ENCODE results near the gene ZNF202. TPM values are rescaled to one million over a fixed set of nuclear protein-coding genes. Genes with fewer than 3 reads are reported as not detected.

ZNF202 gene
- total and polyA plus RNA-seq, 10 donors: 6.3 to 18.6 (median 12.5) TPM

DNA sequence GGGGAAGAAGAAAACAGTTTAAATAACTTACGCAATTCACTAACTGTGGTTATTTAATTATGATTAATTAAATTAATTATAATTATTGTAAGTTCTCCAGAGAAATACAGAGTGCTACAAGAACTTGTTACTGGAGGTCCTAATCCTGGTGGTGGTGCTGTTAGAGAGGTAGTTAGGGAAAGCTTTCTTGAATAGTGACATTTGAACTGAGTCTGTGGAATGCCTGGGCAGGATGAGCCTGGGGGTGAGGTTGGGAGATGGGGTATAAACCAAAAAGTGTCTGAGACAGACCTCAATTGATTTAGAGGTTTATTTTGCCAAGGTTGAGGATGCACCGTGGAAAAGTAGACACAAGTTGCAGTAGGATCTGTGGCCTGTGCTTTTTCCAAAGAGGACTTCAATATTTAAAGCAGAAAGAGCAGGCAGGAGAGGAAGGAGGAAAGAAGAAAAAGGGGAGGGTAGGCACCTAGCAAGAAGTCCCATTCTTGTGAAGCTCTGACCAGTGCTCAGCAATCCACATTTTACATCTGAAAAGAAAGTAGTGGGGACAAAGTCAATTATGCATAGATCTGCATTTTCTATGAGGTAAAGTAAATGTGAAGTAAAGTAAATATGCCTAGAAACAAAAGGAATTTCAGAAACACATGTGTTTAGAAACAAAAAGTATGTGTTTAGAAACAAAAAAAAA lies 4.4 kb upstream of the ZNF202 start:
- H3K27ac ChIP-seq: no peak overlapping the region
- WGBS, 5 donors: 74 to 90% (median 81%) methylated on average over 2 of the region's 2 CpGs
- no peaks in the 10 kb centered on the region for H3K36me3 ChIP-seq
- intact Hi-C loops (cut with DNase I; ENCODE audit: low total_unique reads): no loop called here
- no peak overlapping the region for H3K4me3 ChIP-seq
- H3K9me3 ChIP-seq: peaks cover 0 to 5% (median 0%) of the 10 kb centered on the region in 8 donors
- H3K4me1 ChIP-seq: peaks cover 0 to 14% (median 9%) of the 10 kb centered on the region in 6 donors
- no peak for DNase-seq
- TF ChIP-seq CTCF (IDR thresholded peaks at IDR 0.05 in 8 of 11, conservative IDR thresholded peaks at IDR 0.05 in 3 of 11): no peak
- peaks cover 0 to 7% (median 0%) of the 10 kb centered on the region in 7 donors for H3K27me3 ChIP-seq (replicated peaks in 1 of 7)

DNA sequence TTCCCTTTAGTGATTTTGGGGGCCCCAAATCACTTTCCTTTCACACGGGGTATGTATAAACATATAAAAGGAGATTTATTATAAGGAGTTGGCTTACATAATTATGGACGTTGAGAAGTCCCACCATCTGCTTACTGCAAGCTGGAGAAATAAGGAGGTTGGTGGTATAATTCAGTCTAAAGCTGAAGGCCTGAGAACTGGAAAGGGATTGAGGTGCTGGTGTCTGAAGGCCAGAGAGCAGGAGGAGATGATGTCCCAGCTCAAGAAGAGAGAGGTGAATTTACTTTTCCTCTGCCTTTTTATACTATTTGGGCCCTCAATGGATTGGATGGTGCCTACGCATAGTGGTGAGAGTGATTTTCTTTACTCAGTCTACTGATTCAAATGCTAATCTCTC lies 1.3 kb upstream of the ZNF202 start:
- H3K27ac ChIP-seq: no peak overlapping the region
- 54 to 73% (median 63%) methylated on average over 3 of the region's 3 CpGs for WGBS, 5 donors
- H3K4me1 ChIP-seq: peaks cover 7 to 44% (median 28%) of the 10 kb centered on the region in 6 donors
- no peak for TF ChIP-seq POLR2AphosphoS5 (IDR thresholded peaks at IDR 0.05)
- no peak for TF ChIP-seq CTCF (IDR thresholded peaks at IDR 0.05 in 8 of 11, conservative IDR thresholded peaks at IDR 0.05 in 3 of 11)
- TF ChIP-seq POLR2A (IDR thresholded peaks at IDR 0.05): no peak
- peaks cover 0 to 16% (median 0%) of the 10 kb centered on the region in 6 donors for H3K36me3 ChIP-seq
- H3K9me3 ChIP-seq: no peaks in the 10 kb centered on the region
- no peak for DNase-seq
- intact Hi-C loops (cut with DNase I; ENCODE audit: low total_unique reads): no loop called here
- peak overlapping the region in 3 of 8 donors; percentile 86 to 97 (median 92) for H3K4me3 ChIP-seq
- no peaks in the 10 kb centered on the region for H3K27me3 ChIP-seq (replicated peaks in 1 of 7)

GRCh38 chr11:123742031-123742723 lies 717 bp upstream of the ZNF202 start:
- Histone ChIP-seq H3K4me3 (peak overlapping the region; percentile 81 to 97 (median 92)), H3K27me3 (replicated peaks in 1 of 7) (no peaks in the 10 kb centered on the region), H3K9me3 (no peaks in the 10 kb centered on the region), H3K27ac (peak overlapping the region in 7 of 8 donors; percentile 66 to 89 (median 86)), H3K4me1 (peaks cover 7 to 44% (median 28%) of the 10 kb centered on the region in 6 donors), H3K36me3 (peaks cover 0 to 18% (median 0%) of the 10 kb centered on the region in 6 donors)
- WGBS, 5 donors: 28 to 34% (median 31%) methylated on average over 12 of the region's 12 CpGs
- TF ChIP-seq CTCF (IDR thresholded peaks at IDR 0.05 in 8 of 11, conservative IDR thresholded peaks at IDR 0.05 in 3 of 11) (no peak), POLR2AphosphoS5 (IDR thresholded peaks at IDR 0.05) (no peak), POLR2A (IDR thresholded peaks at IDR 0.05) (no peak)
- DNase-seq: no peak
- intact Hi-C loops (cut with DNase I; ENCODE audit: low total_unique reads): no loop called here

- DNase-seq: no peak
- no peak for TF ChIP-seq POLR2AphosphoS5 (IDR thresholded peaks at IDR 0.05)
- TF ChIP-seq CTCF (IDR thresholded peaks at IDR 0.05 in 8 of 11, conservative IDR thresholded peaks at IDR 0.05 in 3 of 11): no peak
- TF ChIP-seq POLR2A (IDR thresholded peaks at IDR 0.05): no peak
- intact Hi-C loops (cut with DNase I; ENCODE audit: low total_unique reads): no loop called here
- H3K4me1 ChIP-seq: peaks cover 7 to 49% (median 29%) of the 10 kb centered on the region in 6 donors
- peak overlapping the region; percentile 66 to 89 (median 85) for H3K27ac ChIP-seq
- peaks cover 0 to 30% (median 0%) of the 10 kb centered on the region in 6 donors for H3K36me3 ChIP-seq
- 1 to 4% (median 3%) methylated on average over 6 of the region's 6 CpGs for WGBS, 5 donors
- H3K4me3 ChIP-seq: peak overlapping the region; percentile 81 to 97 (median 92)
- no peaks in the 10 kb centered on the region for H3K9me3 ChIP-seq
- H3K27me3 ChIP-seq (replicated peaks in 1 of 7): no peaks in the 10 kb centered on the region
Observed at GRCh38 chr11:123740787-123741158, 687 bp downstream of the ZNF202 start.
